Measurements from ENCODE around the gene CITED2. TPM values are rescaled to one million over a fixed set of nuclear protein-coding genes. Genes with fewer than 3 reads are reported as not detected.
A peak's percentile ranks its signal among the peaks of the same experiment; 100 is the strongest.

The CITED2 gene
- polyA plus RNA-seq, 1 of the 3 experiments (the other 2 are of a cell fraction) = 173 TPM

GRCh38 chr6:139378882-139379341 is 4.5 kb upstream of the CITED2 start:
- peaks cover 9 to 13% of the 10 kb centered on the region in 2 experiments; a peak in 2 of 4 replicates for H3K4me1 ChIP-seq (ENCODE audit: control insufficient read depth in 1 of 2, insufficient read depth in 2 of 2, low read depth in 1 of 2, low read length in 1 of 2)
- peak overlapping the region; percentile 46 for H2AFZ ChIP-seq (ENCODE audit: low read depth)
- no peaks in the 10 kb centered on the region for H3K9me2 ChIP-seq
- WGBS (ENCODE audit: low lambda C conversion rate) = 39% methylated on average over 1 of the region's 1 CpG
- no peaks in the 10 kb centered on the region for H3K9me3 ChIP-seq
- H3K27me3 ChIP-seq (ENCODE audit: insufficient read depth) = no peaks in the 10 kb centered on the region
- no peak overlapping the region for H3K27ac ChIP-seq (ENCODE audit: low read depth in 2 of 2, low read length in 1 of 2)
- no peak for DNase-seq
- TF ChIP-seq TCF12 (IDR thresholded peaks at IDR 0.05) (peak; percentile 16; the same call in 1 of the 2 replicates), FOSL2 (IDR thresholded peaks at IDR 0.05; ENCODE audit: borderline replicate concordance, low read depth) (peak; percentile 55), REST (IDR thresholded peaks at IDR 0.05; ENCODE audit: low read depth, low read length) (no peak), IRF3 (IDR thresholded peaks at IDR 0.05; ENCODE audit: low read depth, low read length) (no peak), RCOR1 (IDR thresholded peaks at IDR 0.05; ENCODE audit: low read length) (no peak), NFIC (IDR thresholded peaks at IDR 0.05; ENCODE audit: borderline replicate concordance) (no peak), SMC3 (IDR thresholded peaks at IDR 0.05; ENCODE audit: low read depth, low read length) (no peak), ELF1 (IDR thresholded peaks at IDR 0.05) (no peak), JUND (IDR thresholded peaks at IDR 0.05) (peak; percentile 29; the same call in 1 of the 2 replicates), FOXJ3 (CRISPR knock-in tag; IDR thresholded peaks at IDR 0.05) (no peak), GABPA (IDR thresholded peaks at IDR 0.05; ENCODE audit: low read depth) (no peak)
- no peak overlapping the region for H3K9ac ChIP-seq
- ChIA-PET POLR2A (no interaction called here), CTCF (interaction anchor here (0.7 to 1.2 kb wide), 2 partner anchors 9 to 15 kb away, joined by 4 to 8 read pairs; no protein-coding TSS in a partner anchor)
- peaks cover 5% of the 10 kb centered on the region; the same call in 1 of the 2 replicates for H3K79me2 ChIP-seq (ENCODE audit: insufficient read depth)
- no peak overlapping the region for H3K4me3 ChIP-seq (ENCODE audit: low read depth in 2 of 2, low read length in 1 of 2)
- no peaks in the 10 kb centered on the region for H3K36me3 ChIP-seq (replicated peaks in 1 of 2; ENCODE audit: control insufficient read depth in 1 of 2, insufficient read depth in 2 of 2, low read length in 1 of 2)
- H4K20me1 ChIP-seq (ENCODE audit: insufficient read depth) = peaks cover 4% of the 10 kb centered on the region
- peaks cover 2% of the 10 kb centered on the region for H3F3A ChIP-seq (replicated peaks; ENCODE audit: insufficient read depth)
- H3K4me2 ChIP-seq = no peak overlapping the region

- ChIA-PET CTCF (interaction anchor here (1.2 kb wide), 1 partner anchor 9 kb away, joined by 8 read pairs; no protein-coding TSS in a partner anchor), POLR2A (no interaction called here)
These were observed 3.8 kb upstream of the CITED2 start for GRCh38 chr6:139378226-139378625.

More at GRCh38 chr6:139378226-139378625, 3.8 kb upstream of the CITED2 start:
- no peak overlapping the region for H3K4me2 ChIP-seq
- H3K27me3 ChIP-seq (ENCODE audit: insufficient read depth) = no peaks in the 10 kb centered on the region
- no peak for DNase-seq
- H3K9me2 ChIP-seq = no peaks in the 10 kb centered on the region
- H3K4me3 ChIP-seq (ENCODE audit: low read depth in 2 of 2, low read length in 1 of 2) = no peak overlapping the region
- H3F3A ChIP-seq (replicated peaks; ENCODE audit: insufficient read depth) = no peaks in the 10 kb centered on the region
- H3K4me1 ChIP-seq (ENCODE audit: control insufficient read depth in 1 of 2, insufficient read depth in 2 of 2, low read depth in 1 of 2, low read length in 1 of 2) = peaks cover 9 to 15% of the 10 kb centered on the region in 2 experiments; a peak in 2 of 4 replicates
- no peak for TF ChIP-seq RCOR1 (IDR thresholded peaks at IDR 0.05; ENCODE audit: low read length)
- TF ChIP-seq CTCF (IDR thresholded peaks at IDR 0.05) = no peak
- no peak for TF ChIP-seq EP300 (IDR thresholded peaks at IDR 0.05; ENCODE audit: borderline replicate concordance in 1 of 2, low read depth in 1 of 2, low read length in 1 of 2)
- TF ChIP-seq NFIC (IDR thresholded peaks at IDR 0.05; ENCODE audit: borderline replicate concordance) = no peak
- no peak for TF ChIP-seq FOXM1 (IDR thresholded peaks at IDR 0.05; ENCODE audit: low read depth)
- TF ChIP-seq GATA2 (CRISPR knock-in tag; IDR thresholded peaks at IDR 0.05) = no peak
- TF ChIP-seq TEAD4 (IDR thresholded peaks at IDR 0.05; ENCODE audit: borderline replicate concordance, insufficient read depth) = no peak
- no peak overlapping the region for H2AFZ ChIP-seq (ENCODE audit: low read depth)
- no peak overlapping the region for H3K9ac ChIP-seq
- peaks cover 0 to 2% of the 10 kb centered on the region in 2 experiments for H3K36me3 ChIP-seq (replicated peaks in 1 of 2; ENCODE audit: control insufficient read depth in 1 of 2, insufficient read depth in 2 of 2, low read length in 1 of 2)
- peaks cover 11% of the 10 kb centered on the region for H4K20me1 ChIP-seq (ENCODE audit: insufficient read depth)
- no peak overlapping the region for H3K27ac ChIP-seq (ENCODE audit: low read depth in 2 of 2, low read length in 1 of 2)
- no peaks in the 10 kb centered on the region for H3K9me3 ChIP-seq
- H3K79me2 ChIP-seq (ENCODE audit: insufficient read depth) = peaks cover 12% of the 10 kb centered on the region
